GM12874 (cell line): ENCODE measurements around the gene YWHAQ.

ENCODE experiments used
- TF ChIP-seq, protein P1 (sequence below): IDR thresholded peaks from 2 replicates; pipeline ENCODE4 v1.5.1; 2011; ENCODE audit warnings: low read depth, mild to moderate bottlenecking, control low read depth, low read length, moderate library complexity; ENCODE audit not compliant: insufficient read depth

Gene YWHAQ

DNA sequence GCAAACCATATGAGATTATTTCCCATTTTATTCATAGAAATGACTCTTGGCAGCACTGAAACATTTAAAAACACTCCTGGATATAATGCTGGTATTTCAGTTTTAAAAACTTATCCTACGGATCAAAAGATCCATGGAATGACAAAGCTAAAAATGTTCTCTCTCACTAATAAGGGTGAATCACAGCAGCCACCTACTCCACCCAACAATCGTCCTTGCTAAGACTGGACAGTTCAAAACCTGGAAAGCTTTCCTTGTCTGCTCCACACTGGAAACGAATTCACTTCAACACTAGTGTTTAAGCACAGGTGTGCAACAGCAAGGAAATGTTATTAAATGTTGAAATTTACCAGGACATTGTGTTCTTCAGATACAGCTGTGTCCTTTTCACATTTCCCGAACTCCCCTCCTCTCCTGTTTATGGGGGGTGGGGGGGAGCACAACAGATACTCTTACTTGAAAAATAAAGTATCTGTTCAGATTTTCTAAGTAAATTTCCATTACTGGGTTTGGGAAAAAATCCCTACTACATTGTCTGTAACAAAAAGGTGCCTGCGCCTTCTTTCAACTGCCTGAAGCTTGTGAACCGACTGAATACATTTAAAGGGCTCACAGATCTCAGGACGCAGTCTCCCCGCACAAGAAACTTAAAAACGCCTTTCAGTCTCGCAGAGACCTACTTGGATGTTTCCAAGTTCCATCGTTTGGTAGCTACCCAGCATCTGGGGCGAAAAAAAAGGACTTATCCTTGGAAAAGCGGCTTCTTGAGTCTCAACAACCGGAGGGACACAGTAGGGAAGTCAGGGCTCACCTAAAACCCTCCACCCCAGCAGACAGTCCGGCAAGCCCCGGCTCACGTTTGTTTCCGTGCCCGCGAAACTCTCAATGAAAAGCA is 1.3 kb downstream of the YWHAQ start:
- TF ChIP-seq, protein P1, sequence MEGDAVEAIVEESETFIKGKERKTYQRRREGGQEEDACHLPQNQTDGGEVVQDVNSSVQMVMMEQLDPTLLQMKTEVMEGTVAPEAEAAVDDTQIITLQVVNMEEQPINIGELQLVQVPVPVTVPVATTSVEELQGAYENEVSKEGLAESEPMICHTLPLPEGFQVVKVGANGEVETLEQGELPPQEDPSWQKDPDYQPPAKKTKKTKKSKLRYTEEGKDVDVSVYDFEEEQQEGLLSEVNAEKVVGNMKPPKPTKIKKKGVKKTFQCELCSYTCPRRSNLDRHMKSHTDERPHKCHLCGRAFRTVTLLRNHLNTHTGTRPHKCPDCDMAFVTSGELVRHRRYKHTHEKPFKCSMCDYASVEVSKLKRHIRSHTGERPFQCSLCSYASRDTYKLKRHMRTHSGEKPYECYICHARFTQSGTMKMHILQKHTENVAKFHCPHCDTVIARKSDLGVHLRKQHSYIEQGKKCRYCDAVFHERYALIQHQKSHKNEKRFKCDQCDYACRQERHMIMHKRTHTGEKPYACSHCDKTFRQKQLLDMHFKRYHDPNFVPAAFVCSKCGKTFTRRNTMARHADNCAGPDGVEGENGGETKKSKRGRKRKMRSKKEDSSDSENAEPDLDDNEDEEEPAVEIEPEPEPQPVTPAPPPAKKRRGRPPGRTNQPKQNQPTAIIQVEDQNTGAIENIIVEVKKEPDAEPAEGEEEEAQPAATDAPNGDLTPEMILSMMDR: no peak

DNA sequence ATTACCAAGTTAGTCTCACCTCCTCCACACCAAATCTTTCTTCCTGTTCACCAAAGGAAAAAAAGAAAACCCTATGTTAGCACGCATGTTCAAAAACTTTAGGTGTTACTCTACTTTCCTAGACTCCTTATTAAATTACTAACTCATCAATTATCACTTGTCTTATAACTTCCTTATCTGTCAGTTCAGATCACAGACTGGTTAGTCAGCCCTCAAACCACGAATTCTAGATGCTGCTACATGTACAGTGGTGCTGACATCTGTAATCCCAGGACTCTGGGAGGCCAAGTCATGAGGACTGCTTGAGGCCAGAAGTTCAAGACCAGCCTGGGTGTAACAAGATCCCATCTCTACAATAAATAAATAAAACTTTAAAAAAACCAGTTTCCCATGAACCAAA is 3.5 kb downstream of the YWHAQ start:
- TF ChIP-seq, protein P1: no peak

DNA sequence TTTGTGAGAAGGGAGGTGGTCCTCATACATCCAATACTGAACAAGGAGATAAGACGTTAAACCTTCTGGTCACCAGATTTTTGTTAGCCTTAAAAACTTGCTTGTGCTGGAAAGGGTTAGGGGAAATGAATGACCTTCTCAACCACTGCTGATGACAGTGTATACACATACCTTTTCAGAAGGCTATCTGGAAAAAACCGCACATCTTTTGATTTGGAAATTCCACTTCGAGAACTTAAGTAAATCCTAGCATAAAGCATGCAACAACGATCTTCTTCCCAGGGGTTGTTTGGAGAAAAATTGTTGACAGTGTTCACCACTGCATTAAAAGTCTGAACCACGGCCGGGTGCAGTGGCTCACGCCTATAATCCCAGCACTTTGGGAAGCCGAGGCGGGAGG is 7.6 kb downstream of the YWHAQ start:
- TF ChIP-seq, protein P1: no peak

DNA sequence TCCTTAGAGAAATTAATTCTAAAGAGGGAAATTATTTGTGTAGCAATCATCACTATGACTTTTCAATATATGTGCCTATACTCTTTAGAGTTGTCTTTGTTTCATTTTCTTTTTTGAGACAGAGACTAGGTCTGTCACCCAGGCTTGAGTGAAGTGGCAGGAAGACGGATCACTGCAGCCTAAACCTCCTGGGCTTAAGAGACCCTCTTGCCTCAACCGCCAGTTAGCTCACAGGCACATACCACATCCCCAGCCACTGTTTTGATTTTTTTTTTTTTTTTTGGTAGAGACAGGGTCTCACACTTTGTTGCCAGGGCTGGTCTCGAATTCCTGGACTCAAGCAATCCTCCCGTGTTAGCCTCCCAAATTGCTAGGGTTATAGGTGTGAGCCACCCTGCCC is 12.4 kb downstream of the YWHAQ start:
- TF ChIP-seq, protein P1: no peak

DNA sequence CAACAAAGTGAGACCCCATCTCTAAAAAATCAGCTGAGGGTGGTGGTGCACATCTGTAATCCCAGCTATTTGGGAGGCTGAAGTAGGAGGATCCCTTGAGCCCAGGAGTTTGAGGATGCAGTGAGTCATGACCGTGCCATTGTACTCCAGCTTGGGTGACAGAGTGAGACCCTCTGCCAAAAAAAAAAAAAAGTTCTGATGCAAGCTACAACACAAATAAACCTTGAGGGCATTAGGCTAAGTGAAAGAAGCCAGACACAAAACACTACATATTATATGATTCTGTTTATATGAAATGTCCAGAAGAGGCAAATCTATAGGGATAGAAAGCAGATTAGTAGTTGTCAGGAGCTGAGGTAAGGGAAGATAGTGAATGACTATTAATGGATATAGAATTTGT is 13.0 kb downstream of the YWHAQ start:
- TF ChIP-seq, protein P1: no peak

DNA sequence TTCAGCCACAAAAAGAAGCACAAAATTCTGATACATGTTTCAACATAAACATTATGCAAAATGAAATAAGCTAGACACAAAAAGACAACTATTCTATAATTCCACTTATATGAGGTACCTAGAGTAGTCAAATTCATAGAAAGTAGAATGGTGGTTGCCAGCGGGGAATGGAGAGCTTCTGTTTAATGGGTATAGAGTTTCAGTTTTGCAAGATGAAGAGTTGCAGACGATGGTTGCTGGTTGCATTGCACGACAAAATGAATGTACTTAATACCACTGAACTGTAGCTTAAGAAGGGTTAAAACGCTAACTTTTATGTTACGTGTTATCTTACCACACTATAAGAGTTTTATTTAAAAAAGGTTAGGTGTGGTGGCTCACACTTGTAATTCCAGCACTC is 13.5 kb downstream of the YWHAQ start:
- TF ChIP-seq, protein P1: no peak

DNA sequence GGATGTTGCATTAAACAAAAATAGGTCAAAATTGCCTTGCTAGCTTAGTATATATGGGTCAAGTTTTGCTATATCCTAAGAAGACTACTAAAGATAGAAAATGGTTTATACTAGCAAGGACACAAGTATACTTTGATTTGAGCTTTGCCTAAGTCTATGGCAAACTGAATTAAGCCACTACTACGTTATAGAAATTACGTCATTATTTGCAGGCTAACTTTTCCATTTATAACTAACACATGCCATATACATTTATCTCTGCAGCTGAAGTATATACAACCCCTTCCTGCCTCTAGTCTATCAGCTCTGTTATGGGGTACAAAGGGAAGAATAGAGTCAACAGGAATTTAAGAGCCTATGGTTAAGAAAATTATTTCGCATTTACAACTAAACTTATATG is 16.2 kb downstream of the YWHAQ start:
- TF ChIP-seq, protein P1: no peak
